Measurements from ENCODE around the gene SH2D3C. TPM values are rescaled to one million over a fixed set of nuclear protein-coding genes. Genes with fewer than 3 reads are reported as not detected.

The SH2D3C gene
- total and polyA plus RNA-seq, 9 of the 15 experiments (the other 6 are each of a cell fraction or from before 2014, with no cell fraction given): 0.03 to 1.2 (median 0.22) TPM; not detected in 1

- TF ChIP-seq RREB1 (CRISPR knock-in tag; IDR thresholded peaks at IDR 0.05) (no peak), ZNF384 (IDR thresholded peaks at IDR 0.05; ENCODE audit: low read depth, low read length) (no peak), CREB3L1 (IDR thresholded peaks at IDR 0.05; ENCODE audit: borderline replicate concordance, low read depth) (no peak), HSF4 (CRISPR knock-in tag; IDR thresholded peaks at IDR 0.05; ENCODE audit: borderline replicate concordance) (no peak), ZNF551 (CRISPR knock-in tag; IDR thresholded peaks at IDR 0.05) (no peak), SRSF7 (optimal IDR thresholded peaks at IDR 0.05; ENCODE audit: low read depth, low read length) (no peak), NRF1 (conservative IDR thresholded peaks at IDR 0.05 in 1 of 2, IDR thresholded peaks at IDR 0.05 in 1 of 2) (no peak), MAFF (IDR thresholded peaks at IDR 0.05; ENCODE audit: low read length) (no peak), VEZF1 (CRISPR knock-in tag; IDR thresholded peaks at IDR 0.05) (no peak), EWSR1 (IDR thresholded peaks at IDR 0.05; ENCODE audit: borderline replicate concordance, low read depth, partially characterized antibody) (no peak)
Measured at GRCh38 chr9:127732444-127732843, 46.0 kb downstream of the SH2D3C start (continued).

All from K562 (cell line).